ENCODE results near the gene ELMO2.

GRCh38 chr20:46358346-46359058, 47.9 kb downstream of the ELMO2 start:
- no peak for TF ChIP-seq ISL1 (CRISPR knock-in tag; IDR thresholded peaks at IDR 0.05)
- TF ChIP-seq ZFP3 (CRISPR knock-in tag; IDR thresholded peaks at IDR 0.05) = no peak
- TF ChIP-seq TSHZ2 (CRISPR knock-in tag; IDR thresholded peaks at IDR 0.05) = no peak
- no peak for TF ChIP-seq BACH2 (CRISPR knock-in tag; IDR thresholded peaks at IDR 0.05; ENCODE audit: borderline replicate concordance)
- TF ChIP-seq PATZ1 (CRISPR knock-in tag; IDR thresholded peaks at IDR 0.05; ENCODE audit: borderline replicate concordance) = no peak

Data from SK-N-SH treated with all-trans-retinoic acid at 6 μM for 48 hours (cell line).